GM04504 (cell line): ENCODE results near the gene RAB26.

Source experiments
- DNase-seq: peaks from one replicate; pipeline ENCODE4 v3.0.0-alpha.2; 2012; ENCODE audit warnings: low read depth

The RAB26 gene

GRCh38 chr16:2178321-2179106, 30.1 kb downstream of the RAB26 start:
- no peak for DNase-seq

- no peak for DNase-seq
These were observed 30.7 kb downstream of the RAB26 start for GRCh38 chr16:2179107-2179501.

- no peak for DNase-seq
These were observed 31.2 kb downstream of the RAB26 start for GRCh38 chr16:2179576-2179975.

DNA sequence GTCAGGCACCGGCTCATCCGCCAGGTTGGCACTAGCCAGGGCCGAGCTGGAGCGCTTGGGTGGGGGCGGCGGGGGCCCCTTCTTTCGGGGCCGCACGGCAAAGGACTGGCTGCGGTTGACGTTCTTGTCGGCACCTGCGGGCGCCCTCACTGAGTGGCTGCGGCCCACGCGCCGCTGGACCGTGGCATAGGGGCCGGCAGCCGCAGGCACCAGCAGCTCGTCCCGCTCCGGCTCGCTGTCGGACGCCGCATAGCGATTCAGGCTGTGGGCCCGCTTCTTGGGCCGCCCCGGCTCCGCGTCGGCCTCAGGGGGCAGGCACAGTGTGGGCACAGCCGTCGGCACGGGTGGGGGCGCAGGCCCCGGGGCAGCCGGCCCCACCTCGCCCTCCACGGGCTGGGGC, 32.0 kb downstream of the RAB26 start:
- DNase-seq, result no peak

DNA sequence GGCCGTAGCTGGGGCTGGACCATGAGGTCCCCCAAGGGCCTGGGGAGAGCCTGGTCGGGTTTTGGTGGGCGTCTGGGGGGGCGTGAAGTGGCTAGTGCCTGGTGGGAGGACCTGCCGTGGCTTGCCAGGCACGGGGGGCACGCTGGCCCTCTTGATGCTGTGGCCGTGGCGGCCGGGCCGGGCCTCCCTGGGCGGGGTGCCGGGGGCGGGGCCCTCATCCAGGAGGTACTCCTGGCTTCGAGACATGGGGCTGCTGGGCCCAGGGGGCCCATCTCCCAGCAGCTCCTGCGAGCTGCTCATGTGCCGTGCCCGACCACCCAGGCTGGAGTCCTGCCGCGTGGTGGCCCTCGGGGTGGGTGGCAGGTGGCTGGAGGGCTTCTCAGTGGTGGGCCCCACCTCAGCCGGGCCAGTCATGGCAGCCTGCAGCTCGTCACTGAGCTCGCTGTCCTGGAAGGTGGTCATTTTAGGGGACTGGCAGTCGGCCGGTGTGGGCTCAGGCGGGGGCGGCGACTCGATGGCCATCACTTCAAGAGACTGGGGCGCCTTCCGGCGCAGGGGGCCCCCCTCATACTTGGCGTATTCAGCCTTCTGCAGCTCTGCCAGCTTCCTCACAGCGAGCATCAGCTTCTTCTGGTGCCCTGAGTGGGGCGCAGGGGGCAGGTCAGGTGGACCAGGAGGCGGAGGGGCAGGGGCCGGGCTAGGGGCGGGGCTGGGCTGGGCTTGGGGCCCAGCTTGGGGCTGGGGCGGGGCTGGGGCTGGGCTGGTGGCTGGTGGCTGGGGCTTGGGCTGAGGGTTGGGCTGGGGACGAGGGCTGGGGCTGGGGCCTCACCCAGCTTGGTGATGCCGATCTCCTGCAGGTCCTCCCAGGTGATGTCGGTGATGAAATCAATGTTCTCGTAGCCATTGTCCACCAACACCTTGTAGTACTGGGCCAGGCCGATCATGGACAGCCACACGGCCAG, 32.8 kb downstream of the RAB26 start:
- no peak for DNase-seq

GRCh38 chr16:2181952-2182351, 33.5 kb downstream of the RAB26 start:
- DNase-seq, result no peak

- no peak for DNase-seq
These were observed 35.2 kb downstream of the RAB26 start for GRCh38 chr16:2183671-2184070.

- no peak for DNase-seq
These were observed 35.9 kb downstream of the RAB26 start for GRCh38 chr16:2184346-2184745.

DNA sequence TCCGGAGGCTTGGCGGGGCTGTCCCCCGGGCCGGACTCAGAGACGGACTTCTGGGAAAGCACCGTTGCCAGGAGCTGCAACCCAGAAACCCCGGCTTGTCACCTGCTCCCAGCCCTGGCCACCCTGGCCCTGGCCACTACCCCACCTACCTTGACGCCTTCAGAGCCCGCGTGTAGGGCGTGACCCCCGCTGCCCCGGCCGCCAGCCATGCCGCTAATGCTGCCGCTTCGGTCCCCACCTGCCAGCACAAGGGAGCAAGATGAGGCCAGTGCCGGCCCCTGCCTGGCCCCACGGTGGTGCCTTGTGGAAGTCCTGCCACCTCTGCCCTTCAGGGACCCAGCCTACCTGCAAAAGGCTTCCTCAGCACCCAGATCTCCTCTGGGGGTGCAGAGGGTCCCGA, 36.5 kb downstream of the RAB26 start:
- DNase-seq, result no peak

- no peak for DNase-seq
These were observed 37.6 kb downstream of the RAB26 start for GRCh38 chr16:2186064-2186463.

DNA sequence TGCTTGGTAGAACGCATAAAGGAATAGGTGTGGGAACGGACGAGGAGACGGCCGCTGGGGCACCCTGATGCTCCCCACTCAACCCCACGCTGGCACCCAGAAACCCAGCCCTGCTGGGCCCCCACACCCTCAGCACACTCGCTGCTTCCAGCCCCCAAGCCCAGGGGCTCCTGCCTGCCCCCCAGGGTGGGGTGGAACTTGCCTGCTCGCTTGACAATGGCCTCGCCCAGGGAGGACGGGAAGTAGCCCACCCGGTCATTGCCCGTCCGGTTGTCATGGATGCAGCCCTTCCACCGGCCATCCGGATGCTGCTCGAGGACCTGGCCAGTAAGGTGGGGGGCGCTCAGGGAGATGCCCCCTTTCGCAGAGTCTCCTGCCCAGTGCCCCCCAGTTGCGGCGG, 38.1 kb downstream of the RAB26 start:
- no peak for DNase-seq

- no peak for DNase-seq
These were observed 38.8 kb downstream of the RAB26 start for GRCh38 chr16:2187212-2187611.

DNA sequence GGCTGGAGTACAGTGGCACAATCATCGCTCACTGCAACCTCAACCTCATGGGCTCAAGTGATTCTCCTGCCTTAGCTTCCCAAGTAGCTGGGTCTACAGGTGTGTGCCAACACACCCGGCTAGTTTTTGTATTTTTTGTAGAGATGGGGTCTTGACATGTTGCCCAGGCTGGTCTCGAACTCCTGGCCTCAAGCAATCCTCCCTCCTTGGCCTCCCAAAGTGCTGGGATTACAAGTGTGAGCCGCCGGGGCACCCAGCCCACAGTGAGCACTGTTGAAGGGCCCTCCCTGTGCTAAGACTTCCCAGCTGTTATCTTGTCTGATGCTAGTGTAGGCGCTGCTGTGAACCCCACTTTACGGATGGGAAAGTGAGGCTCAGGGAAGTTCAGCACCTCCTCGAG, 40.0 kb downstream of the RAB26 start:
- DNase-seq, result no peak

- DNase-seq, result no peak
These were observed 40.9 kb downstream of the RAB26 start for GRCh38 chr16:2189252-2189893.

GRCh38 chr16:2190002-2190658, 41.7 kb downstream of the RAB26 start:
- DNase-seq, result no peak

GRCh38 chr16:2190659-2191445, 42.4 kb downstream of the RAB26 start:
- no peak for DNase-seq

DNA sequence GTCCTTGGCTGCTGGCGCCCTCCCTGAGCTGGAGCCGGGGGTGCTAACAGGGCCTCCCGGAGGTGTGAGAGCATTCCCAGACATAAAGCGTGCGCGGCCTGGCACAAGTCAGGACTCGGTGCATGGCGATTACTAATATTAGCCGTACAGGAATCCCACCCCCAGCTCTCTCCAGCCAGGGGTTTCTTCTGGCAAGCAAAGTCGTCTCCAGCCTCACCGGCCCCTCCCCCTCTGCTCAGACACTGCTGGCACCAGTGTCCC, 43.0 kb downstream of the RAB26 start:
- DNase-seq, result no peak

GRCh38 chr16:2194166-2194834, 45.9 kb downstream of the RAB26 start:
- no peak for DNase-seq

- DNase-seq, result no peak
These were observed 46.5 kb downstream of the RAB26 start for GRCh38 chr16:2194852-2195321.

DNA sequence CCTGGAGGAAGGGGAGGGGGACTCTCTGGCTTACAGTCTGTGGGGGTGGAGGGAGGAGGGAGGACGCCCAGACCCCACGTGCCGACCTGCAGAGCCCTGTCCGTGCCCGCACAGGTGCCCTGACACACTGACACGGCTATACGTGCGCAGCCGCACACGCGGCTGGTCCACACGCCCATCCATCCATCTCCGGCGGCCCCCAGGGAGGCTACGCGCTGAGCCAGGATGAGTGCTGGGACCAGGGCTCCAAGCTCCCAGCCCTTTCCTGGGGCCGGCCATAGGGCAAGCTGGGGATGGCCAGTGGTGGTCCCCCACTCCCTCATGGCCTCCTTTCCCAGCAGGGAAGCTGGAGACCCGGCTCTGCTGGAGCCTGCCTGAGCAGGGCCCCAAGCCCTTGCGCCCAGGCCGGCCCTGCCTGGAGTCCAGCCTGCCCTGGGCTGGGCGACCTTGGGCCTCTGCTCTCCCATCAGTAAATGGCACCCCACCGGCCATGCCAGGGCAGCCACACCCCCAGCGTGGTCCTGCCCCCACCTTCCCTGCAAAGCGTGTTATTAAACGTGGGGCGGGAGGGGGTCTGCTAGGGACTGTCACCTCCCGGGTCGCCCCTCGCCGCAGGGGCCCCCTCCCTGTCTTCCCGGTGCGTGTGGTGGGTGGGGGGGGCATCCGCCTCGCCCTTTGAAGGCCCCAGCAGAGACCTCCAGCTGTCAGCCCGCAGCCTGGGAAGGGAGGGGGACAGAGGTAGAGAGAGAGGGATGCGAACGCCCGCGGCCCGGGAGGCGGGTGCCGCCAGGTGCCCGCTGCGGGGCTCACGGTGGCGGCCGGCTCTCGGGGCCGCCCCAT, 47.1 kb downstream of the RAB26 start:
- DNase-seq, result no peak
